GM21723 (cell line): ENCODE results near the gene STRA6.

Source experiments
- ATAC-seq: cut with Tn5 transposase; IDR thresholded peaks from one replicate; pipeline ENCODE4 v1.9.1; 2021; ENCODE audit warnings: mild to moderate bottlenecking, moderate library complexity; ENCODE audit not compliant: unreplicated experiment

STRA6 gene

DNA sequence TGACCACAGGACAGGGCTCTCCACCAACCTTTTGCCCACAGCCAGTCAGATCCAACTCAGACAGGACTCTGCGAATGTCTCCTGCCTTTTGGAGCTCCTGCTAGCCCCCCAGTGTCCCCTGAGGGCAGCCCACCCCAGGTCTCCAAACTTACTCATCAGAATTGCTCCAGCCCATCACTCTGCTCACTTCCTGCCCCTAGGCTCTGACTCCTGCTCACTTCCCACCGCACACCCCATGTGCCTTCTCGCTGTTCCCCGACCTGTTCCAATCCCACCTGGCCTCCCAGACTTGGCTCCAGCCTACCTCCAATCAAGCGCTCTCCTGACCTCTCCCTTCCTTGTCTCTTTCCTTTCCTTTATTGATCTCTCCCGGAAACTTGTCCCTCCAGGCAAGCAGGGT lies 5.9 kb upstream of the STRA6 start:
- ATAC-seq = no peak

DNA sequence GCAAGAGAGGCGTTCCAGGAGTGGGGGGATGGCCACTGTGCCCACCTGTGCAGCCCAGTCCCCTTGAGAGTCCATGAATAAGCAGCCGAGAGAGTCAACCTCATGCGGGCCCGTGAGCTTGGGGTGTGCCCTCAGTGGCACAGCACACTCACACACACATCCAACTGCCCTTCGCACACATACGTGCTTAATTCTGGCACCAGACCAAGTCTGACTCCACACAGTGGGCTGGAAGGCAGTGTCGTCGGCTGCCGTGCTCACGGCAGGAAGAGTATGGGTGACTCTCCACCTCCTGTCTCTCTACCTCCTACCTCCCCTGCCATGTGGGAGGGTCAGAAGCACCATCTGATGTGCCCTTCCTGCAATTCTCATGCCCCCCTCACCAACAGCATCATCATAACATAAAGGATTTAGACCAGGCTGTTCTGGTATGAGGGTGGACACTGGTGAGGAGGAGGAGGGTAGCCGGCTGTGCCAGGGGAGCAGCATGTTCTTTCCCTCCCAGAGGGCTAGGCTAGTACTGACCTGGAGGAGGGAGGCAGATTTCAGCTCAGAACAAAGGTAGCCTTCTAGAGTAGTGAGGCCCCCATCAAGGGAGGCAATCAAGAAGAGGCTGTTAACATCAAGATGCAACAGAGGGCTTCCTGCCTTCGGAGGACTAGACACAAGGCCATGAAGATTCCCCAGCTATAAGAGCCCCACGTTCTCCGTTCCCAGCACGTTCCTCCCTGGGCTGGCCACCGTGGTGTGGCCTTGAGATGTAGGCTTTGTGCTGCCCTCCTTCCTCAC lies 5.3 kb upstream of the STRA6 start:
- ATAC-seq = no peak

- no peak for ATAC-seq
Observed at GRCh38 chr15:74206801-74207281, 4.3 kb upstream of the STRA6 start.

GRCh38 chr15:74205582-74205947 lies 3.0 kb upstream of the STRA6 start:
- ATAC-seq = no peak

- ATAC-seq = no peak
Observed at GRCh38 chr15:74203914-74204431, 1.4 kb upstream of the STRA6 start.

GRCh38 chr15:74201710-74202420 lies 722 bp downstream of the STRA6 start:
- no peak for ATAC-seq

GRCh38 chr15:74200871-74201419 lies 1.6 kb downstream of the STRA6 start:
- no peak for ATAC-seq

DNA sequence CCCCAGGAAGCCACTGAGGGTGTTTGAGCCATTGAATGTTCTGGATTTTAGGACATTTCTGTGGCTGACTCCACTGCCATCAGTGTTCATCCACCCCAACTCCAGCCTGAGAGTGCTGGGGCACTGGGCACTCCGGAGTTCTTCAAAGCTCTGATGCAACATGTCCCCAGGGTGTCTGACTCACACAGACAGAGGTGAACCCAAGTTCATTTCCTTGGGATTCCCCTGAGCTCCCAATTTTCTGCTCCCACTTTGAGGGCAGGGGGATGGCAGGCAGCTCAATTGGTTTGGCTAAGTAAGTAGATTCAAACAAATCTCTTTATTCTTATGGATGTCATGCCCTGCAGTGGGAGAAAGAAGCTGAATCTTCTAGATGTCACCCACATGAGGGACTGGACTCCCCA lies 2.2 kb downstream of the STRA6 start:
- no peak for ATAC-seq

DNA sequence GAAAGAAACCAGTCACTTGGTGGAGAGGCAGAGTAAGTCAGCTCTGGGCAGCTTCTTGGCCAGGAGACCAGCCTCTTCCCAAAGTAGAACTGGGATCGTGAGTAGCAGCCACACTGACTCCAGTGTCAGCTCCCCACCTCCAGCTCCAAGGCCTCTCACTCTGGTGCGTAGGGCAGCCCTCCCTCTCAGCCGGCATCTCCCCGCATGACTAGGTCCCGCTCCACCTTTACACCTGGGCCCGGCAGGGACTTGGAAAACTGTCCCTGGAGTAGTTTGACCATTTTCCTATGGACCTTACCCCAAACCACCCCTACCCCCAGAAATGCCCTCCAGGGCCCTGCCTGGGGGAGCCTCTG lies 3.3 kb downstream of the STRA6 start:
- no peak for ATAC-seq

GRCh38 chr15:74197176-74197965 lies 5.2 kb downstream of the STRA6 start:
- no peak for ATAC-seq

GRCh38 chr15:74196175-74196574 lies 6.4 kb downstream of the STRA6 start:
- no peak for ATAC-seq

- ATAC-seq = no peak
Observed at GRCh38 chr15:74194572-74195559, 7.7 kb downstream of the STRA6 start.

- ATAC-seq = no peak
Observed at GRCh38 chr15:74193905-74194304, 8.7 kb downstream of the STRA6 start.

- ATAC-seq = no peak
Observed at GRCh38 chr15:74193299-74193718, 9.3 kb downstream of the STRA6 start.

DNA sequence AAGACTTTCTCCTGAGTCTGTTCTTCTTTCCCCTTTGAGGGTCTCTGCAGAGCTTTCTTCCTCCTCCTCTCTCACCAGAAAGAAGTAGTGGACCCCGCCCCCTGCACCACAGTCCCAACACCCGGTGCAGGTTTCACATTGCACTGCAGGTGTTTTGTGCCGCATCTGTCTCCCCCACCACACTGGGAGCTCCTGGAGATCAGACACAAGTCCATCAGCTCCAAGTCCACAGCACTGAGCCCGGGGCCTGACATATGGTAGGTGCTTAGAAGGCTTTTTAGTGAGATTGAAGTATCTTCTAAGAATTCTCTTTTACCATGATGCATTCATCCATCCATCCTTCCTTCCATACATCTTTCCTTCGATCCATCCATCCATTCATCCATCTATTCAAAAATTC lies 9.8 kb downstream of the STRA6 start:
- ATAC-seq = no peak

DNA sequence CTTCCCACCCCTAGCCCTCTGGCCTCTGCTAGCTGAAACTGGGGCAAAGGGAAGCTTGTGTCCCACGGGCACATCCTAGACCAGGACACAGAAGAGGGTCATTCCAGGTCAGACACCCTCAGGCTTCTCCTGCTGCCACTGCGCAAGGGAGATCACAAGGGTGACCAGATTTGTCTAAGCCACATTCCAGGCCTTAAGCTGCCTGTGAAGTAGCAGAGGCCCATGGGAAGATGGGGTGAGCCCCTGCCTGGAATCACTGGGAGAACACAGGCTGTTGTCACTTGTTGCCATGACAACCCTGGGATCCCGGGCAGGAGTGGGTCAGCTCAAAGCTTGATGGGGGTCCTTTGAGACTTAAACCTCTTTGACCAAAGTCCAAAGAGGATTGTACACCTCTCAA lies 10.8 kb downstream of the STRA6 start:
- ATAC-seq = no peak

DNA sequence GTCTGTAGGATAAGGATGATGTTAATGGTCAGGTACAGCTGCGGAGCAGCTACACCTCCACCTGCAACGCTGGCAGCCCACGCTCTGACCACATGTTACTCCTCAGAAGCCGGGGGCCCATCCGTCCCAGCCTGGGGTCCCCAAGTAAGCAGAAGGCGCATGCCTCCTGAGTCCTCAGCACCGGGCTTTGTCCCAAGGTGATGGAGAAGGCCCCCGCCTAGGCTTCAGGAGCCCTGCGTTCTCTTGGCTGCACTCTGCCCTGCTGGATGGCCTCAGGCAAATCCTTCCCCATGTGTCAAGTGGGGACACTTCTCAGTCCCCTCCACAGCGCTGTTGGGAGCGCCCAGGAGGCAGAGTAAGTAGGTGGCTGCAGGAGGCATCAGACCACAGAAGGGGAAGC lies 14.4 kb downstream of the STRA6 start:
- no peak for ATAC-seq

- ATAC-seq = no peak
Observed at GRCh38 chr15:74185710-74186348, 16.8 kb downstream of the STRA6 start.

- no peak for ATAC-seq
Observed at GRCh38 chr15:74184582-74185091, 17.9 kb downstream of the STRA6 start.
